ENCODE results near the gene MAML3.

The MAML3 gene

DNA sequence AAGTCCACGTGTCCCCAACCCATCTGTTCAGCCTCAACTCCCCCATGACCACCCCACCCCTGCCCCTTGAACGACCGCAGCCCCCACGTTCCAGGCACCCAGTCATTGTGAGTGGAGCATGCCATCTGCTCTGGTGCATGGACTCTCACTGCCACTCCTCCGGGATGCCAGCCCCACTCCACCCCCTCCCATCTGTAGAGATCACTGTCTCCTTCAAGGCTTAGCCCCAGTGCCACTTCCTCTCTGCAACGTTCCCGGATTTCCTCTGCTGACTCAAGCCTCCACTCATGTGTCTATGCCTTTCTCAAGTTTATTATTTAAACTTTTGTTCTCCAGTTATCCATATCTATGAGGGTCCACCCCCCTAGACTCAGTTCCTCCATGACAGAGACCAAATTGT lies 54.0 kb downstream of the MAML3 start:
- no peak for DNase-seq (ENCODE audit: low read depth in 2 of 2)

DNA sequence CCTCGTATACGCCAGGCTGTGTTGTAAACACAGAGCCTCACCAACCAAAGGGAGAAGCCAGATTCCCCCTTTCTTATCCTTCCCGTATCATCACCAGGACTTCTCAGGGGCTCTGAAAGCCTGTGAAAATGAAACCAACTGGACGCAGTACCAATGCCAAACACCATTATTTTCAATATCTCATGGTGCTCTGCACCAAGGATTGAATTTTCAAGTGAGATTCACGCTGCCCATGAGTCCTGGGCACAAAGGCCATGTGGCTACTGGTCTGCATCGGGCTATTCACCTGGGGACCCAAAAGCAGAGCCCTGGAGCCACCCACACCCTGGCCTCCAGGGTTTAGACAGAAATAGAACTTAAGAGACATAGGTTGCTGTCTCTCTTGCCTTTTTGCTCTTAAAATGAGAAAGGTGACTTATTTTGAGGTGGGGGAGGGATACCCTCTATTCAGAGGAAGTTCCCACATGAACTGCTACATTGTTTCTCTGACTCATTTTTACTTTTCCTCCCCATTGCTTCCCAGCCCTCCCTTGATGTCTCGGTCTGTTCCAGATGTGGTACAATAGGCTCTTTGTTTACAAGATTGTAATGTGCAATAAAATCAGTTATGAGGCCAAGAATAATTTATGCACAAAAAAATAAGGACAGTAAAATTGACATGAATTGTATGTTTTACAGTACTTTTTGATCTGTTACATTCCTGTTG lies 55.4 kb downstream of the MAML3 start:
- DNase-seq (ENCODE audit: low read depth in 2 of 2): no peak

DNA sequence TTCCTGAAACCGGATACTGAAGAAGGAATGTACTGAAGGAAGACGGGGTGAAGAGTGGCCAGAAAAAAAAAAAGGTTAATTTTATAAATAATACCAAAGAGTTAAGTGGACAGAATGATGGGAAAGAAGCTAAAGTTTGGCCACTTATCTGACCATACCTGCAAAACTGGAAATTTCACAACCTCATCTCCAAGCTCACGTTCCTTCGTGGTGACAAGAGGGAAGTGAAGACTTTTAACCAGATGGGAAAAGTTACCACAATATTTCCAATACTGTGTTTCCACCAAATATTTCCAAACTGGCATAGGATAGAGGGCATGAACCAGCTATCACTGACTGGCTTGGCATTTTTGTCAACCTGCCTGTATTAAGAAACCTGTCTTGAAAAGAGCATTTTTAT lies 56.4 kb downstream of the MAML3 start:
- DNase-seq (ENCODE audit: low read depth in 2 of 2): no peak

DNA sequence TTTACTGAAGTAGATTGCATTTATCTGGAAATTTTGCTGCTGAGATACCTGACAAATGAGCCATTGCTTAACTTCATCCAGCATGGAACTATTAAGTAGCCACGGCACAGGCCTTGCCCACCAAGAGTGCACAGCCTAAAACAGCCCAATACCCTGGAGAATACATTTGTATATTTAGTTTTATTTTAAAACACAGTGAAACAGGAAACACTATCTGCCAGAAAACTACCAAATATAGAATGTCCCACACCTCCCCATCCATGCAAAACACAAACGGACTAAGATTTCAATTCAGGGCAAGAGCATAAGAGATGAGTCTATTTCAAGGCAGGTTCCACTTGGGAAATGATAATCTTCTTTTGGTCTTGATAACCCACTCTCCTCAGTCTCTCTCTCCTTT lies 57.1 kb downstream of the MAML3 start:
- DNase-seq (ENCODE audit: low read depth in 2 of 2): no peak

DNA sequence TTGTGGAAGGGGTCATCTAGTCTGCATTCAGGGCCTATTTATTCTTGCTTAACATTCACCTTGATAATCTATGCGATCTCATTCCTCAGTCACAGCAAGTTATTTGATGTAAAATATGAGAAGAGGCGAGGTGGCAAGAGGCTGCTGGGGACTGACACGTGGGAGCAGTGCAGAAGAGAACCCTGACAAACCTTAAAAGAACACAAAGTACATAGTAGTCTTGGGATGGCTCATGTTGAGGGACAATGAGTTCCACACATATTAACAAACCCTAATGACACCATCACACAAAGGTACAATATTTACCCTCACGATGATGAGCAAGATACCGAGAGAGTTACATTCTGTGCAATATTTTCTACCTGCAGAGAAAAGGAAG lies 57.5 kb downstream of the MAML3 start:
- DNase-seq (ENCODE audit: low read depth in 2 of 2): no peak

DNA sequence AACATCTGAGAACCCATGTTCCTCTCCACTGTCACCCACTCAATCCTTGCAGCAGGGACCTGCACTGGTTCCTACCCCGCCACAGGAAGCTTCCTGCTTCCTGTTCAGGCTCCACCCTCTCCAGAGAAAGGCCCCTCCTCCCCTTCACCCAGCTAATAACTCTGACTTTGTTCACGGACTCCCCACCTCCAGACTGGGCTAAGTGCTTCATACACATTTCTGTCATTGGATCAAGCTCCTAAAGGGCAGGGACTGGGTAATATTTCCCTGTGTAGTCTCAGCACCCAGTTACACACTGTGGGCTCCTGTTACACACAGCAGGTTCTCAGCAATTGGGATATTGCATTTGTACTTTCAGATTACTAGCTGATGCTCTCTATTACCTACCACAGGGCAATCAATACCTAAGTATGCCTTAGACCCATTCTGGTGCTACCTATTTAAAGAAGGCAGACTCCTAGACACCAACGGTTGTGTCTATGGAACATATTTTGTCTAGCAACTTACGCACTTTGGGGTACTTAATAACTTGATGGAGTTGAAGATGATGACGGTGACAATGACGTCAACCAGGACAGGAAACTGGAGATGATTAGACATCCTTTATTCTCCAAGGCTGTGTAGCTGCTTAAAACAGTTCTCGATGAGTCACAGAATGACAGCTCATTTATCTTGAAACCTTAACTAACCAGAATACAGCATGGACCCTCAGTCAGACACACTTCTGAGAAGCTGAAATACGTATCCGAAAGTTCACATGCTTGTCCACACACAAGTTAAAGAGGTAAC lies 58.1 kb downstream of the MAML3 start:
- peak; percentile 32 to 67 for DNase-seq (ENCODE audit: low read depth in 2 of 2)

DNA sequence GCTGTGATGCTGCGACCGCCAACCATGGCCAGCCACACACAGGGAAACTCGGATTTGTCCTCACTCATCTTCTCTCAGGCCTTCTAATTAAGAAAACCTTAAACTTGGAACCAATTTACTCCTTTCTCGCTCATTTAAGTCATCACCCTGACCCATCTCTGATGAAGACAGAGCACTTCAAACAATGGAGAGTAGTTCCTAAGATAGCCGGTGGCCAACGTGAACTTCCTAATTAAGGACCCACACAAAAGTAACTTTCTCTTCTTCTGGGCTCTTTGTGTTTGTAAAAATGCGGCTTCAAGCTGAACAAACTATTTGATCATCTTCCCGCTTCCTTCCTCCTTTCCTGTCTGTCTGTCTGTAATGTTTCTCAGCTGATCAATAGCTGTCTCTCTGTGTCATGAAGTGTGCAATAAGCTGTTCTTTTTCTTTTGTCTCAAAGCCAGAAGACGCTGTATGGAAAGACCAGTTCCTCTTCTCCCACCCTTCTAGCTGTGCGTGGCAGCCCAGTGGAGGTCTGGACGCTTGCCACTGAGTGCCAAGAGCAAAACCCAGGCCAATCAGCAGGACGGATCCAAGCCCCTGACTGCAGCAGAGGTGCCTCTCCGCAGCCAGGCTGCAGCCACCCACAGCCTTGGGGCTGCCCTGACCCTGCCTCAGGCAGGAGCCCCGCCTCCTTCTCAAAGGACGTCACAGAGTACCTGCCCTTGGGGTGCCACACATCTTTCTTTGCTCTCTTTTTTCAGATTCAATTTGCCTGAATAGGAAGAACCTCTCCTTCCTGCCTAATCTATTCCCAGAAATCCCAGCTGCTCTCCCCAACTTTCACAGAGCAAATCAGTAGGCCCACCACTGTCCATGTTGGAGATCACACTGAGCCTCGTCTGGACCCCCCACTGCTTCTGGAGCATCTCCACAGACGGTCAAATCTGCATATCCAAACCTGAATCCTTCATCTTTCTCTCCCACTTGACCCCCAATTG lies 59.3 kb downstream of the MAML3 start:
- peak; percentile 37 to 45 for DNase-seq (ENCODE audit: low read depth in 2 of 2)

DNA sequence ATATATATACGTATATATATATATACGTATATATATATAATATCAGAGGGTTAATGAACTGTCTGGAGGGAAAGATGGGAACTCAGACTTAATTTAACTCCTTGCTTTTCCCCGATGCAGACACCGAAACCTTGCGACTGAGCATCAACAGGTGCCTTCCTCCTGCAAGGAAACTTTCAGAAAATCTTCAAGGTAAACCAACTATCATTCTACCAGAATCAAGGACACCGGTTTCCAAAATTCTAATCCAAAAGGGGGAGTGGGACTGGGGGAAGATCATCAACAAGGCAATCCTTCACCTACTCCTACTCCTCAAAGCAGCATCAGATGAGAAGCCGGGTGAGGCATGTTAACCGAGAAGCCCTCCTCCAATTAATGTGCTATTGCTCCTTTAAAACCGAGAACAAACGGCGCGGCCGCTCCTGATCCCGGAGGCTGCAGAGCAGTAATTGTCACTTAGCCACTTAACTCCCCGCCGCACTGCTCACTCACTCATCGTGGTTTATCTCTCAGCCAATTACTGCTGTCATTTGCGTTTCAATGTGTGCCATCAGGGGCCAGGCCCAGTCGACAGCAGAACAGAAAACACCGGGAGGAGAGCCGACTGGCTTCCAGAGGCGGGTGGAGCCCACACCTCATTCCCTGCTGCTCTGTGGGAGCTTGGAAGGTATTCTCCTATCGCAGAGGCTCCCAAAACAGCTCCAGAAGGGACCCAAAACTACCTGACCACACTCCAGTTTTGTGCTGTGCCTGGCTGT lies 61.7 kb downstream of the MAML3 start:
- DNase-seq (ENCODE audit: low read depth in 2 of 2): no peak

DNA sequence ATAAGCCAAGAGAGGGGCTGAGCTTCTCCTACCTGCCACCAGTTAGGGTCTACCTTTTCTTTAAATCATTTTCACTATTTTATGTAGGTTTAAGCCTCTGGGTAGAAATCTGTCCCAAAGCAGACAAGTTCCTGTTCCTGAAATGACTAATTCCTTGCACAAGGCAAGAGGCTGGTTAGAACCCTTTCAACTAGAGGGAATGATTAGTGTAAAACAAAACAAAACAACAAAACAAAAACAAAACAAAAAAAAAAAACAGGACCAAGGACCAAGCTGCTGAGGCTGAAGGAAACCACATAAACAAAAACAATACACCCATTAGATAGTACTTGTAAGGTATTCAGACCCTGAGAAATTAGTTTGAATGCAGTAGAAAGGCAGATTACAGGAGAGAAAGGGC lies 62.7 kb downstream of the MAML3 start:
- DNase-seq (ENCODE audit: low read depth in 2 of 2): no peak

DNA sequence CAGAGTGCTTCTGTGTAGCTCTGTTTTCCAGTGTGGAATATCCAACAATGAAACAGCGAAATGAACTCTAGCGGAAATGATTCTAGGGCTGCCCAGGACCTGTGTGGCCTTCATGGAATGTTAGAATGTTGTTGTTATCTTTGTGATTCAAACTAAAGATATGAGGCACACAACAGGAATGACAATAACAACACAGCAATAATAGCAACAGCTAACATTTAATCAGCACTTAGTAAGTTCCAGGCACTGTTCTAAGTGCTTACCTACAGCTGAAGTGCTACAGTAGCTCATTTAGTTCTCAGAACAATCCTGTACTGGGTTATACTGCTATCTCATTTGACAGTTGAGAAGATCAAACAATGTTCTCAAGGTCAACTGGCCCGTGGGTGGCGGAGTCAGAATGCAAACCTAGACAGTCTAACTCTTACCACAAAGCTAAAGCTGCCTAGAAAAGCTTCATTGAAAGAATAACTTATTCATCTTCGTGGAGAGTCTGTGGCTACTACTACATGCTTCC lies 63.7 kb downstream of the MAML3 start:
- no peak for DNase-seq (ENCODE audit: low read depth in 2 of 2)

DNA sequence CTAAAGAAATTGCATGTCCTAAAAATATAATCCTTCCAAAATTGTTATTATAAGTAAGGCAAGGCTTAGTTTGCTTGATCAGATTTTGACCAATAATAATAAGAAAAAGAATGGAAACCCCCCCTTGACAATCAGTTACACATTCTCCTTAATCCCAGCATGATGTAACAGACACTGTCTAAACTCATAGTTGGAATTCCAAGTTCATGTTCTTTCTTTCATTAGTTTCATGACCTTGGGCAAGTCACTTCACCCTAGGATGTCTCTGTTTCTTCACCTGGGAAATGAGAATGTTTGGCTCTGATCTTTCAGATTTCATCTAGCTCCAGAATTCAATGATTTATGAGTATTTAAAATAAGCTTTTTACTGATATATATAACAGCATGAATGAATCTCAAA lies 64.8 kb downstream of the MAML3 start:
- no peak for DNase-seq (ENCODE audit: low read depth in 2 of 2)

DNA sequence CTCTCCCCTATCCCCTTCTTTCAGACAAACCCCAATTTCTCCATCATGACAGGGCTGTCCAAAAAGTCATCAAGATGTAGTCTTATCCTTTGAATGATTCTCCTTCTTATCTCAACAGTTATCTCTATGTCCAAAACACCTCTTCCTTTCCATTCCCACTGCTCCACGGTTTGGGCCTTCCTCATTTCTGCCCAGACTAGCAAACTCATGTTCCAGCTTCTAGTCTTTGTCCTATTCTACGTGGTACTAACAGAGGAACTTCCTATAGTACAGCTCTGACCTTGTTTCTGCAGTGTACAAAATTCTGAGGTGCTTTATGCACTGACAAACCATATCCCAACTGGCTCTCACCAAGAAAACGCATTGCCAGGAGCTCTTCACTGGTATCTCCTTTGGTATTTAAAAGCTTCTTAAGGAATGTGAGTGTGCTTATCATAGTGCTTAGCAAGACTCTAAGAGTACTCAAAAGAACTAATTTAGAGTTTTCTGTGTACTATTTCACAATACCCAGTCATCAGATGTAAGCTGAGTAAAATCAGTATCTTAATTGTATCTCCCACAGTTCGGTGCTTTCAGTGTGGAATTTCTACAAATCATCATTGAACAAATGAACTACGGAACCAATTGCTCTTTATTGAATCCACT lies 65.5 kb downstream of the MAML3 start:
- no peak for DNase-seq (ENCODE audit: low read depth in 2 of 2)

DNA sequence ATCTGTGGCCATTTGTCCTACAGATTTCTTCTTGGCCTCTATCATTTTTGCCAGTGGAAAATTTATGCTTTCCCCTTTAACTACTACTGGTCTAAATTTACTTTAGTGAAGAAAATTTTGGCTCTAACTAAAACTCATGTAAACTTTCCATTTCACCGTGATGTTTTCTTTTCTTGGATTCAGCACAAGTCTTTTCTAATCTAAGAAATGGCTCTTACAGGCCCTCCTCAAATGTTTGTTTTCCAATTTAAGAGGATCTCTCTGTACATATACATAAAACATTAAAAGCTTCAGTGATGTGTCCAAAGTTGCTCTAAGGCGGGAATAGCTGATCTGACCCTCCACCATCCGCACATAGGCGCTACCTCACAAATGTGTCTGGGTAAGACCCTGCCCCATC lies 68.1 kb downstream of the MAML3 start:
- no peak for DNase-seq (ENCODE audit: low read depth in 2 of 2)

DNA sequence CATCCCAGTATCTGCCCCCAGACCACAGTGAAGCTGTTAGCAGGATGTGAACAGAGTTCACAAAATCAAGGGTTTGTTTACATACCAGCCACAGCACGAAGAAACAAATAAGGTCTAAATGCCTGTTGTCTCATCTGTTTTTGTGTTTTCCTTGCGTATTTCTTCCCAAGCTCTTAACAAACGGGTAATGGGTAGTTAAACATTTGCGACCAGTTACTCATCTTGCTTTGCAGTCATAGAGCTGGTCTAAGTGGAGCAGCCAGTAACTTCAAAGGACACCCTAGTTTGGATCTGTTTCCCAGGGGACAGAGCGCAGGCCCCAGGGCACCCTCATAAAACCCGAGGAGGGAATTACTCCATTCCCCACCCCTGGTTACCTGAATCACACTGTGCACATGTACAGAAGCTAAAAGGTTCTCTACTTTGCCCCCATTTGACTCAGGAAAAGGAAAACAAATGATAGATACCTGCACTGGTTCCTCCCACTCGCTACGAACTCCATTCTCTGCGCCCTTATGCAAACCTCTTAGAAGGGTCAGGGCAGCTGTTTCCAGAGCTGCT lies 68.8 kb downstream of the MAML3 start:
- no peak for DNase-seq (ENCODE audit: low read depth in 2 of 2)

DNA sequence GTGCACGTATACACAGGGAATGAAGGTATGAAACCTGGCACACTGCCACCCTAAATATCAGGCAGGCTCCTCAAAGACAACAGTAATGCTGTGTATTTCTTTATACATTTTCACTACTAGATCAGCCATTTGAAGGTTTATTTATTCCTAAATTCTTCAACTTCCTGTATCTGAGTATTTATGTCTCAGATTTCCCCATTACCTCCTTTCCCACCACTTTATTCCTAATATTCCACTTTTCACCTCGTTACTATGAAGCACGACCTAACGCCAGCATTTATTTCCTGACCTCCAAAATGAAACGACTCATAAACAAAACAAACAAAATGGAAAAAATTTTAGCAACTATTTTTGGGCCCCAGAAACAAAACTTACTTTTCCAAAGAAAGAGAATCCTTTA lies 69.6 kb downstream of the MAML3 start:
- no peak for DNase-seq (ENCODE audit: low read depth in 2 of 2)

DNA sequence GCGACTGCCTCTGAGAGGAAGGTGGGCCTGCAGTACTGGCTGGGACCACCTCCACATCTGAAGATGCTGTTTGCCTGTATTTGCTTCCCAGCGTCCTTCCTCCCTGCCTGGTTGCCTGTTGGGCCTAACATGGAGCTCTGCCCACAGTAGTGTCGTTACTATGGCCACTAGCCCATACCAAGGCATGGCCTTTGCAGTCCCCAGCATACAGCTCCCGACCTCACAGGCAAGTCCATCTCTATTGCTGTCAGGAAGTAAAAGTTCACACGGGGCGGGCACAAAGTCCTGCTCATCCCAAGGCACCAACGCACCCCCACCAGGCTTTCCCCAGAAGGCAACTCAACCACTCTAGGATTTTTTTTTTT lies 71.6 kb downstream of the MAML3 start:
- DNase-seq (ENCODE audit: low read depth in 2 of 2): no peak

DNA sequence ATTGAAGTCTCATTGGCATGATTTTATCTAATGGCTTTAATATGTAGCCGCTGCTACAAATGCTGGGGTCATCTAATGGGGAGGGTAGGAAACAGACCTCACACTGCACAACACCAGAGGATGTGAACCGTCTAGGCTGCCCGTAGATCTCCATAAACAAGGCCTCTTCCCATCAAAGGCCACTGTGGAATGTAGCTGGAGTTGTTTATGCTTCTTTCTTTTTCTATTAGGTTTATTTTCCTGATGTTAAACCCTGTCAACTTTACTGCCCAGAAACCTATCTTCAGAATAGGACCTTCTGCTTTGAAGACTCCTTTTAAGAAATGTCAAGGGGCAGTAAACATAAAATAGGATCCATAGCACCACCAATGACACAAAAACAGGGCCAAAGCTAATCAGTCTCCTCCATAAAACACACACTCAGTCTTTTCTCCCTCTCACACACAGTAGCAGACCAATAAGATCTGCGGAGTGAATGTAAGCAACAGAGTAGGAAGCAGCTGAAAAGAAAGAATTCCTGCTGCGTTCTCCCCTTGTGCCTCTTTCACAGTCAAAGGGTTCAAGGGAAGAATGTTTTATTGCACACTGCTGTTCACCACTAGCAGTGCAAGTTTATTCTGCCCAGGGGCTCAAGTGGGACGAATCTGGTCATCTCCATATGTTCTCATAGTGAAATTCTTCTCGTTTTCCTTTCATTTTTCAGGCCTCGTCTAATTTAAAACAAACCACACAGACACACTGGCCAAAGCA lies 72.2 kb downstream of the MAML3 start:
- no peak for DNase-seq (ENCODE audit: low read depth in 2 of 2)

DNA sequence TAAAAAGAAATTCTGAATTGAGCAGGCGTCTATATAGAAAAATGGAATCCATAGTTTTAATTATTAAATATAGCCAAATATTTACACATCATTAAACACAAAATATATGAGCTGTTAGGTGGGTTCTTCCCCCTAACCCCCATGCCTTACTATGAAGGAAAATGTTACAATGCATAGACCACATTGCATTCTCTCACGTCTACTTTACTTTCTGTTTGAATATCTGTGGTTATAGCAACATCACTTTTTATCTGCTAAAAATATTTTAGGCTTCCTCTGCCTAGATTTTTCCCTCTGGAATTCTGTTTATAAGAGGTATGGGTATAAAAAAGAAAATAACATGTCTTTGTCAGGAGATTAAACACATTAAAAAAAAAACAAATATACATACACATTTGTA lies 73.1 kb downstream of the MAML3 start:
- no peak for DNase-seq (ENCODE audit: low read depth in 2 of 2)

DNA sequence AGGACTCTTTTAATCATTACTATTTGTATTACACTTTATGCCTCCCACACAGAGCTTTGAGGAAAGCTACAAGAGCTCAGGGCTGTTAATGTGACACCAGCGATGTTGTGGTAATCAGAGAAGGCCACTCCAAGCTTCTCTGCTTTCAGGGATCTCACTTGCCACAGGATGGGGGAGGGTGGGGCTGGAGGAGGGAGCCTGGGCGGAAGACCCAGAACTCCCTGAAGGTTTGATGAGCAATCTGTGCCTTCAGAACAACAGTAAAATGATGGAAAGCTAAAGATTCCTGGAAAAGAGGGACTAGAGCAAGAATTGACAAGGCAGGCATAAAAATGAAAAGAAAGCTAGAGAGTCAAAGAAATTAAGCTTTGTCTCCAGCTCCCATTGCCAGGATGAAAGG lies 75.6 kb downstream of the MAML3 start:
- DNase-seq (ENCODE audit: low read depth in 2 of 2): no peak

DNA sequence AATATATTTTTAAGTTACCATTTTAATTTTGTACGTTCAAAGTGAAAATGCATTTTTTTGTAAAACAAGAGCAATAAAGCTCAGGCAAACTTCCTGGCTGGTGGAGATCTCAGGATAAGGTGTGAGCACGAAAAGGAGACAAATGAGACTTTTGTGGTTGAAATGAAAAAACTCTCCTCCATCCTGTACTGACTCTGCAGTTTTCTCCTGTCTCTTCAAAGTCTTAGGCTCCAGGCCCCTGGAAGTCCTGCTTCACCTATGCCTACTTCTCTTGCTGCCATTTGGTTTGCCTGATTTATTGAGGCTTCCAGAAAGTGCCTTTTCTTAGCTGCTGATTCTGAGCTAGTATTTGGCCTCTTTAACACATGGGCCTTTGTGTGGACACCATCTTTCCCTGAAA lies 77.7 kb downstream of the MAML3 start:
- no peak for DNase-seq (ENCODE audit: low read depth in 2 of 2)

Data from stimulated activated CD4-positive, alpha-beta T cell treated with anti-CD3 and anti-CD28 coated beads, Interleukin-1b, Interleukin-23, amount 100 ng/mL, for 4 hours (primary cell).